SW480 (cell line): ENCODE measurements around the gene ALPL.
A peak's percentile ranks its signal among the peaks of the same experiment; 100 is the strongest.

Experiments
- DNase-seq: peaks from one replicate; pipeline ENCODE4 v3.0.0-alpha.2; 2016; ENCODE audit warnings: low spot score

The ALPL gene

GRCh38 chr1:21618561-21619374 is 109.5 kb downstream of the ALPL start:
- DNase-seq = no peak

DNA sequence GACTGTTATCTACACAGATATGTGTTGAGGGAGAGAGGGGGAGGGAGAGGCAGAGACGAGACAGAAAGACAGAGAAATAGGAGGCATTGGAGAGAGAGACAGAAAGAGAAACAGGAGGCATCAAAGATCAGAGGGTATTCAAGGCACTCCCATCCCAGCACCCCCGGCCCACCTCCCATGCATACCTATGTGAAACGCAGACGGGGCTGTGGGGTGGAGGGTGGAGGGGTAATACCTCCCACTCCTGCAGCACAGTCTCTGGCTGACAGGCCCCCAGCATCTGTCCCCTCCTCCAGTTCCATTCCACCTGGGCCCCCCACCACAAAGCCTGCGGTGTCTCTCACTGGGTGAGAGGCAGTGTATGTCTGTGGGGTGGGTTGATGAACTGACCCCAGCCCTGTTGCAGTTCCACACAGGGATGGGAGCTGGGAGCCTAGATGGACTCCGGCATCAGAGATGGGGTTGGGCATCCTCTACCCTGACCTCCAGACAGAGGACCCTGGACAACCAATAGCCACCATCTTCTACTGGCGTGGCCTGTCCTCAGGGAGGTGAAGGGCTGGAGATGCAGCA is 110.2 kb downstream of the ALPL start:
- no peak for DNase-seq

- DNase-seq = no peak
Observed at GRCh38 chr1:21620011-21620410, 110.8 kb downstream of the ALPL start.

DNA sequence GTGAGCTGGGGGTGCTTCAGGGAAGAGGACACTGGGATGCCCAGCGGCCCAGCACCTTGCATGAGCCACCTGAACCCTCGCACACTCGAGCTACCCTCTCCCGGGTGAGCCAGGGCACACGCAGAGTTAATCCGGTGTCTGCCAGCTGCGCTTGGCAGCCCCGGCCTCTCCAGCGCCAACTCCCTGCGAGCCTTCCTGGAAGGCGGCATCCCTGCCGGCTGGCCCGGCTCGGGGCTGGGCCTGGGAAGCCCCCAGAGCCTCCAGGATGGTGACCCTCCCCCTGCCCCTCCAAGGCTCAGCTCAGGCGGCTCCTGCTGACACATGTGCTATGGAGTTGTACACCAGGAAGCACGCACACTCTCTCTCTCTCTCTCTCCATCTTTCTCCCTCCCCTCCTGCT is 111.3 kb downstream of the ALPL start:
- DNase-seq = no peak

DNA sequence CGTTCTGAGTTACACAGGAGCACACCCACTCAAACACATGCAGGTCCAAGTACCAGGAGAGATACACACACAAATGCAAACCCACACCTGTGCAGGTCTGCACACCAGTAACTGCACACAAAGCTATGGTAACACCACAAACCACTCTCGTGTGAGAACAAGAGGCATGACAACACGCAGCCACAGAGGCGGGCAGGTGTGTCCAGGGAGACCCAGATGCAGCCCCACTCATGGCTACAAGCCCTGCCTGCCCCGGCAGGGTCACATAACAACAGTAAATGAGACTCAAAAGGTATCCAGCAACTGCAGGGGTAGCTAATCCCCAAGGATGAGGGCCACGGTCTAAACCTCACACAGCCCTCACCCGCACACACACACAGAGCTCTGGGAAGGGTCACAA is 111.8 kb downstream of the ALPL start:
- no peak for DNase-seq

- DNase-seq = no peak
Observed at GRCh38 chr1:21621761-21622436, 112.7 kb downstream of the ALPL start.

DNA sequence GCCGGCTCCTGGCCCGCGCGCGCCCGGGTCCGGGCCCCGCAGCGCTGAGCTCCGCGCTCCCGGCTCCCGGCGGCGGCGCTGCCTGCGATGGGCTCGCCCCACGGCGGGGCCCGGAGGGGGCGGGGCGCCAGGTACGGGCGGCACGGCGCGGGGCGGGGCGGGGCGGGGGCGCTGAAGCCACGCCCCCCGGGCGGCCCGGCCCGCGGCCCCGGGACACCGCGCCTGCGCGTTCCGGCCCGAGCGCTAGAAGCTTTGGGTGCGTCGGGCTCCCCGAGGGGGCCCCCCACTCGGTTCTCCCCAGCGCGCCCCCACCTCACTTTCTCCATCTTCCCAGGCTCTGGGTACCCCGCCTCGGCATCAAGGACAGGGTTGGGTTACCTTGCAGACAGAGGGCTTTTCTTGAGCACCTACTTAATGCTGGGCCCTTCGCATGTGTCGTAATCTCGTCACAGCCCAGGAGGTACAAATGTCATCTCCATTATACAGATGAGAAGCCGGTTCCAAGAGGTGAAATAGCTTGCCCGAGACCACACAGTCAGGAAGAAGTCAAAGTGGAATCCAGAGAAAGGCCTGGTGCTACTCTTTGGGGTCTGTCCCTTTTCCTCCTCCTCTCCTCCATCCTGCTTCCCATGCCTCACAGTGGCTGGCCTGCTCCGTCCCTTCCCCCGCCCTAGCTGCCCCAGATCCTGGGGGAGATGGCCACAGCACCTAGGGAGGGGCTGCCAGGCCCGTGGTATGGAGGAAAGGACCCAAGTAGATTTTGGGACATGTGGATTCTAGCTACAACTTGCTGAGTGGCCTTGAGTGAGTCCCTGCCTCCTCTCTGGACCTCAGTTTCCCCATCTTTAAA is 113.5 kb downstream of the ALPL start:
- DNase-seq = no peak

DNA sequence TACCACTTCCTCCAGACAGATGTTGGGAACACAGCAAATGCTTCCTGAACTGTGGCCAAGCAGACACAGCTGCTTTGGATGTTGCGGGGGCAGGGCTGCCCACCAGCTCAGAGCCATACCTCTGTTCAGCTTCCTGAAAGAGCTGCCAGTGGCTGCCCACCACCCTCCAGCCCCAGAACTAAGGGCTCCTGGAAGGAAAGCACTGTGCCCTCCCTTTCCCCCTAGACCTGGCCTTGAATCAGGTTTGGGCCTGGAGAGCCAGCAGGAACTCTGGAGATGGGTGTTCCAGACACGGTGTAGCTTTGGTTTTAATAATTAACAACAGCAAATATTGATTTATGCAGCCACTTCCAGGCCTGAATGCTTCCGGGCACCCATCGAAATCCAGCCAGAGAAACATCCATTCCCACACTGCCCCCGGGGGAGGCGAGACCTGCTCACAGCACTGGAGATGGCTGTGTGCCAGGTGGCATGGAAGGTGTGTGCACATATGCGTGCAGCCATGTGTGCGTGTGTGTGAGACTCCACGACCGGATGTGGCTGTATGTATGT is 114.3 kb downstream of the ALPL start:
- DNase-seq = peak; percentile 32

GRCh38 chr1:21624571-21625389 is 115.6 kb downstream of the ALPL start:
- DNase-seq = no peak

DNA sequence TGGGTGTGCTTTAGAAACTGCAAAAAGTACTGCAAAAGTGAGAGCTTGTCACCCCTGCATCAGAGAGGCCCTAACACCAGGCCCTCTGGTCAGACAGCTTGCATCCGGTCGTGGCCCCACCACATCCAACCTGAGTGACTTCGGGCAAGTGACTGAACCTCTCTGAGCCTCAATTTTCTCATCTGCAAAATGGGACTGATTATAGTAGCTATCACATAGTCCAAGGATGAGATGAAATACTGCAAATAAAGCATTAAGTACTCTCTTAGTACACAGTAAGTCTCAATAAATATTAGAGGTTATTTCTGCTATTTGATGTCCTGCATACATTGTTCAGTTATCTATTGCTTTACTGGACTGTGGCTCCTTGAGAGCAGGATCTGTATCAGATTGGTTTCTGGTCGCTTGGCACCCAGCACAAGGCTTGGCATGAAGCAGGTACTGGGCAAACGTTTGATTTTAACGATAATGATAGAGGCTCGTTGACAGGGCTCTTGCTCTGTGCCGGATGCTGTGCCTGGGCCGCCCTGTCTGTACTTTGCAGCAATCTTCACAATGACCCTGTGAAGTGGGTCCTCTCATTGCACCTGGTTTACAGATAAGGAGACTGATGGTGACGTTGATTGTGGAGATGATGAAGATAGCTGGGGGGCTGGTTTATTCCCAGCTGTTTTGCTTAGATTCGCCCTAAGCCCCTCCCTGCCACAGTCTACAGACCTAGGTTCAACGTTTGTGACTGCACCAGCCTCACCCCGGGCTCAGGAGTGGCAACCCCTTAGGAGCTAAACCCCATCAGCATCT is 116.4 kb downstream of the ALPL start:
- no peak for DNase-seq

DNA sequence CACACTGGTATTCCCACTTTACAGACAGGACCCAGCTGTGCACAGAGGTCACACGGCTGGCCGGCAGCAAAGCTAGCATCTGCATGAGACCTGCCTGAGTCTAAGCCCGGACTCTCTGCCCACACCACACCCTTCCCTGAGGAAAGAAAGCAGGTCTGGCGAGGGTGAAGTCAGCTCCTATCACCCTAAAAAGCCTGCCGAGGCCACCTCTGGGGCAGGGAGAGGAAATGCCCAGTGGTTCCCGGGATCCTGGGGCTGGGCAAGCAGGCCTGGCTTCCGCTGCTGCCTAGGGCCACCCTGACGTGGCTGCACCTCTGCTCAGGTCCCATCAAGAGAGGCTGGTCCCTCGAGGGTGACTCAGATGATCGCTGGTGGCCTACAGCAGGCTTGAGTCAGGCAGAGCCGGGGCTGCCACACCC is 117.7 kb downstream of the ALPL start:
- DNase-seq = no peak
